ENCODE data around the gene OR9G4. TPM values are rescaled to one million over a fixed set of nuclear protein-coding genes. Genes with fewer than 3 reads are reported as not detected.

Gene OR9G4
- total and polyA plus RNA-seq, 4 donors, result not detected

GRCh38 chr11:56764976-56765375 is 16.5 kb upstream of the OR9G4 start:
- no peaks in the 10 kb centered on the region for H3K27me3 ChIP-seq (ENCODE audit: control insufficient read depth in 4 of 4, insufficient read depth in 4 of 4, low read length in 3 of 4)
- H3K9ac ChIP-seq (ENCODE audit: low read depth in 1 of 2, low read length in 2 of 2), result no peak overlapping the region
- H3K4me1 ChIP-seq (ENCODE audit: control insufficient read depth in 4 of 4, insufficient read depth in 4 of 4, low read length in 3 of 4), result no peaks in the 10 kb centered on the region
- TF ChIP-seq HNF4A (conservative IDR thresholded peaks at IDR 0.05), result no peak
- TF ChIP-seq HNF4G (IDR thresholded peaks at IDR 0.05), result no peak
- no peak for TF ChIP-seq REST (IDR thresholded peaks at IDR 0.05)
- no peak overlapping the region for H3K4me3 ChIP-seq (ENCODE audit: low read depth in 1 of 3, low read length in 3 of 3)
- no peak for DNase-seq (ENCODE audit: low spot score)
- H3K36me3 ChIP-seq (ENCODE audit: control insufficient read depth in 4 of 4, insufficient read depth in 3 of 4, low read depth in 1 of 4, low read length in 3 of 4), result no peaks in the 10 kb centered on the region
- WGBS, result 72% methylated on average over 4 of the region's 4 CpGs
- H3K27ac ChIP-seq (ENCODE audit: low read depth in 1 of 2, low read length in 2 of 2), result no peak overlapping the region
- H3K9me3 ChIP-seq (ENCODE audit: control insufficient read depth in 4 of 4, low read length in 3 of 4), result no peaks in the 10 kb centered on the region

- Histone ChIP-seq H3K27ac (ENCODE audit: low read depth in 1 of 2, low read length in 2 of 2) (no peak overlapping the region), H3K9ac (ENCODE audit: low read depth in 1 of 2, low read length in 2 of 2) (no peak overlapping the region), H3K9me3 (ENCODE audit: control insufficient read depth in 4 of 4, low read length in 3 of 4) (peaks cover 0 to 8% (median 0%) of the 10 kb centered on the region in 4 donors), H3K4me1 (ENCODE audit: control insufficient read depth in 4 of 4, insufficient read depth in 4 of 4, low read length in 3 of 4) (no peaks in the 10 kb centered on the region), H3K4me3 (ENCODE audit: low read depth in 1 of 3, low read length in 3 of 3) (no peak overlapping the region), H3K36me3 (ENCODE audit: control insufficient read depth in 4 of 4, insufficient read depth in 3 of 4, low read depth in 1 of 4, low read length in 3 of 4) (no peaks in the 10 kb centered on the region), H3K27me3 (ENCODE audit: control insufficient read depth in 4 of 4, insufficient read depth in 4 of 4, low read length in 3 of 4) (peaks cover 0 to 2% (median 0%) of the 10 kb centered on the region in 4 donors)
- DNase-seq (ENCODE audit: low spot score), result no peak
- TF ChIP-seq FOXA2 (IDR thresholded peaks at IDR 0.05), result no peak
- TF ChIP-seq SP1 (IDR thresholded peaks at IDR 0.05), result no peak
- TF ChIP-seq RAD21 (IDR thresholded peaks at IDR 0.05), result no peak
- TF ChIP-seq HNF4A (conservative IDR thresholded peaks at IDR 0.05), result no peak
- TF ChIP-seq CTCF (IDR thresholded peaks at IDR 0.05; ENCODE audit: low read depth, low read length, missing input control), result no peak
- no peak for TF ChIP-seq REST (IDR thresholded peaks at IDR 0.05)
- TF ChIP-seq NR2F2 (IDR thresholded peaks at IDR 0.05), result no peak
- no peak for TF ChIP-seq HNF4G (IDR thresholded peaks at IDR 0.05)
- TF ChIP-seq RXRA (IDR thresholded peaks at IDR 0.05), result no peak
- TF ChIP-seq JUND (IDR thresholded peaks at IDR 0.05), result no peak
- TF ChIP-seq TAF1 (conservative IDR thresholded peaks at IDR 0.05), result no peak
- TF ChIP-seq ZBTB33 (IDR thresholded peaks at IDR 0.05), result no peak
- TF ChIP-seq EGR1 (IDR thresholded peaks at IDR 0.05; ENCODE audit: low read depth in 2 of 2), result no peak
- no peak for TF ChIP-seq FOXA1 (IDR thresholded peaks at IDR 0.05)
- no peak for TF ChIP-seq YY1 (IDR thresholded peaks at IDR 0.05)
- TF ChIP-seq ATF3 (IDR thresholded peaks at IDR 0.05), result no peak
- WGBS, result 83% methylated on average over 5 of the region's 5 CpGs
These were observed 3.0 kb upstream of the OR9G4 start for GRCh38 chr11:56751480-56751879.
